ENCODE measurements around the gene RIMS1.

Gene RIMS1

DNA sequence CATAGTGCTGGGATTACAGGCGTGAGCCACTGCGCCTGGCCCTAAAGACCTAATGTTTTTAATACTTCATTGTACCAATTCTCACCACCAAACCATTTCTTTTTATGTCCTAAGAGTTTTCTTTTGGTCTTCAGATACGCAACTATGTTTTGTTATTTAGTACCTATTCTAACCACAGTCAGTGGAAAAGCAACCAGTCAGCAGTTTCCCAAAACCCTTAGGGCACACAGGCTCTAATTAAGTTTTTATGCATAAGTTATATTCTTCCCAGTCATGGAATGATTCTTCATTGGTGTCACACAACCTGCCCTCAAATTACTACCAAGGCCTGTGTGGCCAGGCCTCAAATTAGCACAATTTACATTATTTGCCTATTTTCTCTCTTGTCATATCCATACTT is 487.8 kb downstream of the RIMS1 start:
- Histone ChIP-seq H3K4me1 (ENCODE audit: control insufficient read depth, insufficient read depth, low read length) (0 out of 2 replicates have a peak, but pooled peaks cover 8% of the 10 kb centered on the region), H3K4me3 (ENCODE audit: low read depth, low read length) (no peak overlapping the region), H3K9me3 (ENCODE audit: control insufficient read depth, insufficient read depth, low read length) (no peaks in the 10 kb centered on the region), H3K9ac (ENCODE audit: low read depth, low read length) (no peak overlapping the region), H3K27me3 (ENCODE audit: control insufficient read depth, insufficient read depth, low read length) (no peaks in the 10 kb centered on the region), H3K36me3 (ENCODE audit: control insufficient read depth, insufficient read depth, low read length) (no peaks in the 10 kb centered on the region), H3K27ac (ENCODE audit: low read depth, low read length) (no peak overlapping the region)

DNA sequence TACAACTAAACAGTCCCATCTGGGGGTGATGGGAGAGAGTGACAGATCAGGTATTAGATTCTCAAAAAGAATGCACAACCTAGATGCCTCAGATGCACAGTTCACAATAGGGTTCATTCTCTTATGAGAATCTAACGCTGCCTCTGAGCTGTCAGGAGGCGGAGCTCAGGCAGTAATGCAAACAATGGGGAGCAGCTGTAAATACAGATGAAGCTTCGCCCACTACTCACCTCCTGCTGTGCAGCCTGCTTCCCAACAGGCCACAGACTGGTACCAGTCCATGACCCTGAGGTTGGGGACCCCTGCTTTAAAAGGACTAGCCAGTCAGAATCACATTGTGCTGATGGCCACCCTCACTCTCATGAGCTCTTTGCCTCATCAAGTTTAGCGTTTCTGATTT is 488.5 kb downstream of the RIMS1 start:
- no peaks in the 10 kb centered on the region for H3K27me3 ChIP-seq (ENCODE audit: control insufficient read depth, insufficient read depth, low read length)
- H3K4me1 ChIP-seq (ENCODE audit: control insufficient read depth, insufficient read depth, low read length), result 0 out of 2 replicates have a peak, but pooled peaks cover 8% of the 10 kb centered on the region
- no peaks in the 10 kb centered on the region for H3K9me3 ChIP-seq (ENCODE audit: control insufficient read depth, insufficient read depth, low read length)
- no peak overlapping the region for H3K4me3 ChIP-seq (ENCODE audit: low read depth, low read length)
- H3K27ac ChIP-seq (ENCODE audit: low read depth, low read length), result no peak overlapping the region
- H3K36me3 ChIP-seq (ENCODE audit: control insufficient read depth, insufficient read depth, low read length), result no peaks in the 10 kb centered on the region
- H3K9ac ChIP-seq (ENCODE audit: low read depth, low read length), result no peak overlapping the region

GRCh38 chr6:72376736-72377135 is 490.4 kb downstream of the RIMS1 start:
- Histone ChIP-seq H3K4me1 (ENCODE audit: control insufficient read depth, insufficient read depth, low read length) (0 out of 2 replicates have a peak, but pooled peaks cover 8% of the 10 kb centered on the region), H3K9me3 (ENCODE audit: control insufficient read depth, insufficient read depth, low read length) (no peaks in the 10 kb centered on the region), H3K27ac (ENCODE audit: low read depth, low read length) (no peak overlapping the region), H3K4me3 (ENCODE audit: low read depth, low read length) (no peak overlapping the region), H3K36me3 (ENCODE audit: control insufficient read depth, insufficient read depth, low read length) (no peaks in the 10 kb centered on the region), H3K27me3 (ENCODE audit: control insufficient read depth, insufficient read depth, low read length) (no peaks in the 10 kb centered on the region), H3K9ac (ENCODE audit: low read depth, low read length) (no peak overlapping the region)

DNA sequence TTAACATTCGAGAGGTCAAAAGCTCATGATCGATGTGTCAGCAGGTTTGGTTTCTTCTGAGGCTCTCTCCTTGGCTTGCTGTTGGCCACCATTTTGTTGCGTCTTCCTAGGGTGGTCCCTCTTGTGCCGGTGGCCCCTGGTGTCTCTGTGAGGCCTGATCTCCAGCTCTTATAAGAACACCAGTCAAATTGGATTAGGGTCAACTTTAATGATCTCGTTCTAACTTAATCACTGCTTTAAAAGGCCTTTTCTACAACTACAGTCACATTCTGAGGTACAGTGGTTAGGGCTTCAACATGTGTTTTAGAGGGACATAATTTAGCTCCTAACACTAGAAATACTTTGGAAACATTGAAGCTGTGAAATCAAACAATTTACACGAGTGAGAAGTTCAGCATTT is 494.7 kb downstream of the RIMS1 start:
- Histone ChIP-seq H3K4me3 (ENCODE audit: low read depth, low read length) (no peak overlapping the region), H3K27ac (ENCODE audit: low read depth, low read length) (no peak overlapping the region), H3K4me1 (ENCODE audit: control insufficient read depth, insufficient read depth, low read length) (peaks cover 9% of the 10 kb centered on the region), H3K9me3 (ENCODE audit: control insufficient read depth, insufficient read depth, low read length) (no peaks in the 10 kb centered on the region), H3K36me3 (ENCODE audit: control insufficient read depth, insufficient read depth, low read length) (no peaks in the 10 kb centered on the region), H3K27me3 (ENCODE audit: control insufficient read depth, insufficient read depth, low read length) (no peaks in the 10 kb centered on the region), H3K9ac (ENCODE audit: low read depth, low read length) (no peak overlapping the region)

- peaks cover 9% of the 10 kb centered on the region for H3K4me1 ChIP-seq (ENCODE audit: control insufficient read depth, insufficient read depth, low read length)
- no peak overlapping the region for H3K9ac ChIP-seq (ENCODE audit: low read depth, low read length)
- H3K27me3 ChIP-seq (ENCODE audit: control insufficient read depth, insufficient read depth, low read length), result no peaks in the 10 kb centered on the region
- no peak overlapping the region for H3K4me3 ChIP-seq (ENCODE audit: low read depth, low read length)
- no peaks in the 10 kb centered on the region for H3K36me3 ChIP-seq (ENCODE audit: control insufficient read depth, insufficient read depth, low read length)
- H3K27ac ChIP-seq (ENCODE audit: low read depth, low read length), result no peak overlapping the region
- H3K9me3 ChIP-seq (ENCODE audit: control insufficient read depth, insufficient read depth, low read length), result no peaks in the 10 kb centered on the region
Observed at GRCh38 chr6:72382602-72383529, 496.5 kb downstream of the RIMS1 start.

DNA sequence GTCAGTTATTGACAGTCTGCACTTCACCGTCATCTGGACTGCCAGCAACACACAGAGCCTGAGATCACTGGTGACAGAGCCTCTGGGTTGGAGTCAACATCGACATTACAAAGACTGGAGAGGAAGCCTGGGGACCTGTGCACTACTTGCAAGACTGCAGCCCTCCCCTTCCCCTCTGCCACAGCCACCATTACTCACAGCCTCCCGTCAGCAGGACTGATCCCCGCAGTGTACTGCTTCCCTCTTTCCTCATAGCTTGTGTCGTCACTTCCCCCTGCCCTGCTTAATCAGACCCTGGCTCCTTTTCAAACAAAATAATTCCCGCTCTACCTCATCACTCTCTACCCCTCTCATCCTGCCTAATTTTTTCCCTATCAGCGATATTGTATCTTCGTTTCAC is 500.0 kb downstream of the RIMS1 start:
- no peak overlapping the region for H3K4me3 ChIP-seq (ENCODE audit: low read depth, low read length)
- H3K27ac ChIP-seq (ENCODE audit: low read depth, low read length), result no peak overlapping the region
- no peaks in the 10 kb centered on the region for H3K36me3 ChIP-seq (ENCODE audit: control insufficient read depth, insufficient read depth, low read length)
- H3K9ac ChIP-seq (ENCODE audit: low read depth, low read length), result no peak overlapping the region
- H3K4me1 ChIP-seq (ENCODE audit: control insufficient read depth, insufficient read depth, low read length), result peaks cover 9% of the 10 kb centered on the region
- H3K27me3 ChIP-seq (ENCODE audit: control insufficient read depth, insufficient read depth, low read length), result no peaks in the 10 kb centered on the region
- no peaks in the 10 kb centered on the region for H3K9me3 ChIP-seq (ENCODE audit: control insufficient read depth, insufficient read depth, low read length)

DNA sequence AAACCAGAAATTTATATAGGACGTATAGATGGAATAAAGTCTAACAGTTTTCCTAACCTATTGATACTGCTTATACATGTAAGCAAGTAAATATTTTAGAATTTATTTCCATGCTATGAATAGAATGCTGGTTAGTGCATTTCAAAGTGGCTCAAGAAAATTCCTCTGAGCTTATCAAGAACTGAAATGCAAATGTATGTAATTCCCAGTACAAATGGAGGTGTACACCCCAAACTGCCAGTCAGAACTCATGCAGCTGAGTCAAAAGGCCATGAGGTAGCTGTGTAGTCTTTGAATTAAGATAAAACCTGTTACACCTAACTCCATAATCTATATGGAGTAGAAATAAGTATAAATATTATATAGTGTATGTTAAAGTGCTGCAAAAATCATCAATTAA is 503.3 kb downstream of the RIMS1 start:
- Histone ChIP-seq H3K4me3 (ENCODE audit: low read depth, low read length) (no peak overlapping the region), H3K4me1 (ENCODE audit: control insufficient read depth, insufficient read depth, low read length) (no peaks in the 10 kb centered on the region), H3K9me3 (ENCODE audit: control insufficient read depth, insufficient read depth, low read length) (no peaks in the 10 kb centered on the region), H3K36me3 (ENCODE audit: control insufficient read depth, insufficient read depth, low read length) (no peaks in the 10 kb centered on the region), H3K27me3 (ENCODE audit: control insufficient read depth, insufficient read depth, low read length) (no peaks in the 10 kb centered on the region), H3K9ac (ENCODE audit: low read depth, low read length) (no peak overlapping the region), H3K27ac (ENCODE audit: low read depth, low read length) (no peak overlapping the region)

GRCh38 chr6:72390548-72390947 is 504.2 kb downstream of the RIMS1 start:
- no peaks in the 10 kb centered on the region for H3K9me3 ChIP-seq (ENCODE audit: control insufficient read depth, insufficient read depth, low read length)
- H3K9ac ChIP-seq (ENCODE audit: low read depth, low read length), result no peak overlapping the region
- no peak overlapping the region for H3K27ac ChIP-seq (ENCODE audit: low read depth, low read length)
- H3K4me3 ChIP-seq (ENCODE audit: low read depth, low read length), result no peak overlapping the region
- no peaks in the 10 kb centered on the region for H3K27me3 ChIP-seq (ENCODE audit: control insufficient read depth, insufficient read depth, low read length)
- H3K36me3 ChIP-seq (ENCODE audit: control insufficient read depth, insufficient read depth, low read length), result no peaks in the 10 kb centered on the region
- H3K4me1 ChIP-seq (ENCODE audit: control insufficient read depth, insufficient read depth, low read length), result no peaks in the 10 kb centered on the region

DNA sequence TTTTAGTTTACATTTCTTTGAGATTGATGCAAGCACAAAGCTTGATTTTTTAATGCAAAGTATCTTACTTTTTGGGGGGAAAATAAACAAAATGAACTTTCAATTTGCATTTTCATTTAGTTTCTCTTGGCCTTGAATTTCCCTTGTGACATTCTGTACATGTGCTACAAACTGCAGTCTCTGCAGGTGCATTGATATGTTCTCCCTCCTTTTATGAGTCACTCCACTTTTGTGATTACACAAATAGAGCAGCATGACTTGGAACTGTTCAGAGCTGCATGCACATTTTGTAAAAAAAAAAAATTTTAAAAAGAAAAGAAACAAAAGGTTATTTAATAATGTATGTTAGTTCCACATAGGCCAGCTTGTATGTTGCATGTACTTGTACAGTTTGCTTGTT is 515.5 kb downstream of the RIMS1 start:
- H3K9ac ChIP-seq (ENCODE audit: low read depth, low read length), result no peak overlapping the region
- H3K36me3 ChIP-seq (ENCODE audit: control insufficient read depth, insufficient read depth, low read length), result no peaks in the 10 kb centered on the region
- no peaks in the 10 kb centered on the region for H3K4me1 ChIP-seq (ENCODE audit: control insufficient read depth, insufficient read depth, low read length)
- no peaks in the 10 kb centered on the region for H3K9me3 ChIP-seq (ENCODE audit: control insufficient read depth, insufficient read depth, low read length)
- no peak overlapping the region for H3K27ac ChIP-seq (ENCODE audit: low read depth, low read length)
- no peaks in the 10 kb centered on the region for H3K27me3 ChIP-seq (ENCODE audit: control insufficient read depth, insufficient read depth, low read length)
- no peak overlapping the region for H3K4me3 ChIP-seq (ENCODE audit: low read depth, low read length)

DNA sequence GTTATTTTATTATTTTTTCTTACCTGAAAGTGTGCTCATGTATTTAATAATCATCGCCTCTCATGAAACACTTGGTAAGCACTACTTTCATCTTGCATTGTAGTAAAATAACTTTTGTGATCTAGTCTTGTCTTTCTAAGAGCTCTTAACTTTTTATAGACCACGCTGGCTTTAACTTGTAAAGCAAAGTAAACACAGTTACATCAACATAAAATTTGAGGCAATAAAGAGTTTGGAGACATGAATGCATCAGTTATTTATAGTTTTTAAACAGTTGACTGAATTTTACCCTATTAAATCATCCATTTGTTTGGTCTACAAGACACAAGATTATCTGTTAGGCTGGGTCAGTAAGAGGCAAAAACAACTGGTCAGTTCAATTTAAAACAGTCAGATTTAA is 517.1 kb downstream of the RIMS1 start:
- Histone ChIP-seq H3K4me1 (ENCODE audit: control insufficient read depth, insufficient read depth, low read length) (no peaks in the 10 kb centered on the region), H3K36me3 (ENCODE audit: control insufficient read depth, insufficient read depth, low read length) (no peaks in the 10 kb centered on the region), H3K4me3 (ENCODE audit: low read depth, low read length) (no peak overlapping the region), H3K9me3 (ENCODE audit: control insufficient read depth, insufficient read depth, low read length) (no peaks in the 10 kb centered on the region), H3K27me3 (ENCODE audit: control insufficient read depth, insufficient read depth, low read length) (no peaks in the 10 kb centered on the region), H3K9ac (ENCODE audit: low read depth, low read length) (no peak overlapping the region), H3K27ac (ENCODE audit: low read depth, low read length) (no peak overlapping the region)

DNA sequence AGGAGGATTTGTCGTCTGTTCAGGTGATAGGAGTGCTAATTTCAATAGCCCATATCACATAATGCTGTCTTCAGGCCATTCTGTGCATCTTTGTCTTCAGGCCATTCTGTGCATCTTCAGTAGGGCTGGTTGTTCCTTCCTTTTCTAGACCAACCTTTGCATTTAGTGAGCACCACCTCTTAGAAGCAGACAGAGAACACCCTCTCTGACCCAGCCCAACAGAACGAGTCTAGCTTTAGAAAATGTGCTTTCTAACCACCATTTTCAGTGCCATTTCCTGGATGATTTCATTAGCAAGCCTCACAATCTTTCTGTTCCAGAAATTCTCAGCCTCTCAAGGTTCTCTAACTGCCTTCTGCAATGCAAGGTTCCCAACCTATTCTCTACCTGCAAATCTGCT is 520.2 kb downstream of the RIMS1 start:
- H3K27me3 ChIP-seq (ENCODE audit: control insufficient read depth, insufficient read depth, low read length), result no peaks in the 10 kb centered on the region
- no peaks in the 10 kb centered on the region for H3K36me3 ChIP-seq (ENCODE audit: control insufficient read depth, insufficient read depth, low read length)
- H3K27ac ChIP-seq (ENCODE audit: low read depth, low read length), result no peak overlapping the region
- no peak overlapping the region for H3K4me3 ChIP-seq (ENCODE audit: low read depth, low read length)
- no peak overlapping the region for H3K9ac ChIP-seq (ENCODE audit: low read depth, low read length)
- H3K9me3 ChIP-seq (ENCODE audit: control insufficient read depth, insufficient read depth, low read length), result no peaks in the 10 kb centered on the region
- H3K4me1 ChIP-seq (ENCODE audit: control insufficient read depth, insufficient read depth, low read length), result no peaks in the 10 kb centered on the region
